Activated T-cell treated with anti-CD3 and anti-CD28 coated beads for 24 hours (primary cell): Measurements from ENCODE around the gene TACR1.
"Not testable (repeated sequence)": the region's sequence is repeated elsewhere in the genome, so short reads cannot be mapped to it uniquely, and the experiment has no call there.

ENCODE experiments used
- DNase-seq: peaks from one replicate; pipeline ENCODE4 v3.0.0-alpha.2; 2020; ENCODE audit warnings: low read depth

Gene TACR1

GRCh38 chr2:75146221-75146605 lies 53.1 kb downstream of the TACR1 start:
- not testable (repeated sequence) for DNase-seq

- no peak for DNase-seq
Observed at GRCh38 chr2:75142081-75142480, 57.2 kb downstream of the TACR1 start.

DNA sequence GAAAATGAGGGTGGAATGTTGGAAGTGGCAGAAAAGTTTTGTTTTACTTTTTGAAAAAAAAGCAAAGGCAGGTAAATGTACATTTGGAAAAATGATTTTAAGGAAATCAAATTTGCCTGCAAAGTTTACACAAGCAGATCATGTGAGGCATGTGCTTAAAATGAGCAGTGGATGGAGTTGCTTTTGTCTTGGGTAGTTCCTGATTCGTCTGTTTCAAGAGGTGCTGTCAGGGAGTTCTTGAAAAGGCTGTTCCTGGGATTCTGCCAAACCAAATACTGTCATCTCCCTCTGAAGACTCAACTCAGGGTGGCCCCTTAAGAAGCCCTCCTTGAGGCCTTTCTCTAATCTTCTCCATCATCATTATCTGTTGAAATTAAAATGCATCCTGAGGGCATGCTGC lies 59.0 kb downstream of the TACR1 start:
- DNase-seq, result no peak

DNA sequence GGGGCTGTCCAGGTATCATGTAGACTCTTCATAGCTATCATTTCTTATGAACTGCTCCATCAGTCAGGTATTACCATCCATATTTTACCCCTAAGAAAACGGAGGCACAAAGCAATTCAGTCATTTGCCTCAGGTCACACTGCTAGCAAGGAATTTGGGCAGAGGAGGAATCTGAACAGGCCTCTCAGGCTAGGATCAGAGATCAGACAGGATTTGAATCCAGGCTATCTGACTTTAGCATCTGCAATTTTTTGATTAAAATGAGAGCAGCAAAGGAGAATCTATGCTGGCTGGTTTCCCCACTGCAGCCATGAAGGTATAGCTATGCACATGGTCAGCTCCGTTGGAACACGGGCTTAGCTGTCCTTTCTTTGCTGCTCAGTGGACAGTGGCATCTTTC lies 60.1 kb downstream of the TACR1 start:
- DNase-seq, result no peak

DNA sequence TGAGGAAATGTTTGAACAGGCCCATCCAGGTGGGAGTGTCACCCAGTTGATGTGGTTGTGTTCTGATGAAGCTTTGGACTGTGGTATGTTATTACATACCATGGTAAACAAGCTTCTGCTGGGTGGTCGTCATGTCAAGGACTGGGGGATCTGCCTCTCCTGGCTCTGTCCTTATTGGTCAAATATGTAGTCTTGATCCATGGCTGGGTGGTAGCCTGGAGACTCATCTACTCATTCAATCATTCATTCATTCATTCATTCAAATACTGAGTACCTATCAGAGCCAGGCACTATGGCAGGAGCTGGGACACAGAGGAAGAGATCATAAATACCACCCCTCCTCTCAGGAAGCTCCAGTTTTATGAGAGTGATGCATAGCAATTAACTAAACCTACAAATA lies 60.8 kb downstream of the TACR1 start:
- no peak for DNase-seq

DNA sequence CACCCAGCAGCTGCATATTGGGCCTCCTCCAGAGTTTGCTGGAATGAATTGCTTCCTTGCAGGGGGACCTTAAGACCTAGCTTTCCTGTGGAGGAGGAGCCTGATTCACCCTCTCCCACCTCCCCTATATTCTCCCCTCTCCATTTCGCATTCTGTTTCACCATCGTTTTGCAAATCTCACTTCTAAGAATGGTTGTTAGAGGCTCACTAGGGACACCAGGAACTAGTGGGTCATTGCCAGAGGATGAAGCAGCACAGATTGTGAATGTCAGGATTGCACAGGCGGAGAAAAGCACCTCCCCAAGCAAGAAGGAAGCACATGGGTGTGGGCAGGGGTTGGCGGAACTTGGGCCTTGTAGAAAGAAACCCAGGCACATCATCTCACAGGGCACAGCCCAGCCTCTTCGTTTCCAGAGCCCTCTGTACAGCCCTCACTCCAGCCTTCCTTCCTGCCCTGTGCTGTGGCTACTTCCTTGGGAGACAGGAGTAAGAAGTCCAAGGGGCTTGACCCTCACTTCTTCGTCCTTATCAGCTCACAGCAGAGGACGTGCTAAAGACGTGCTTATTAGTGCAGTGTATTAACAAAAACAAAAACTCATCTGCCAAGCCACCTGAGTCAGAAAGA lies 63.4 kb downstream of the TACR1 start:
- no peak for DNase-seq

- no peak for DNase-seq
Observed at GRCh38 chr2:75134860-75135259, 64.5 kb downstream of the TACR1 start.

DNA sequence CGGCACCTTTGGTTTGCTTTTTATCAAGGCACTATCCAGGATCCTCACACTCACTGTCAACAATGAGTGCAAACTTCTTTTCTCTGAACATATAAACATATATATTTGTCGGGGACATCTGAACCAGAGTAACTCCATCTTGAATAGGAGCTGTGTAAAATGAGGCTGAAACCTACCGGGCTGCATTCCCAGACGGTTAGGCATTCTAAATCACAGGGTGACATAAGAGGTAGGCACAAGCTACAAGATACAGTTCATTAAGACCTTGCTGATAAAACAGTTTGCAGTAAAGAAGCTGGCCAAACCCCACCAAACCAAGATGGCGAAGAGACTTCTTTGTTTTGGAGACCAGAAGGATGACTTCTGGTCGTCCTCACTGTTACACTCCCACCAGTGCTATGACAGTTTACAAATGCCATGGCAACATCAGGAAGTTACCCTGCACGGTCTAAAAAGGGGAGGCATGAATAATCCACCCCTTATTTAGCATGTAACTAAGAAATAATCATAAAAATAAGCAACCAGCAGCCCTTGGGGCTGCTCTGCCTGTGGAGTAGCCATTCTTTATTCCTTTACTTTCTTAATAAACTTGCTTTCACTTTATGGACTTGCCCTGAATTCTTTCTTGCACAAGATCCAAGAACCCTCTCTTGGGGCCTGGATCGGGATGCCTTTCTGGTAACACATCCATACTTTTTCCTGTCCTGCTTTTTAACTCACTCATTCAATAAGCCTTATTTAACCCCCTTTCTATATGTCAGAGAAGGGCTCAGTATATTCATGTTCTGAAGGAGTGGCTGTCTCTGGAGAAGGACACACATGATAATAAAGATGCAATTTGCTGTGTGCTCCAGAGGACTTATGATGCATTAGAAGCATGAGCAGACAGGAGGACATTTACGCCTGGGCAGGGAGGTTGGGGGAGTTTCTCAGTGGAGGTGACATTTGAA lies 65.4 kb downstream of the TACR1 start:
- DNase-seq, result no peak

DNA sequence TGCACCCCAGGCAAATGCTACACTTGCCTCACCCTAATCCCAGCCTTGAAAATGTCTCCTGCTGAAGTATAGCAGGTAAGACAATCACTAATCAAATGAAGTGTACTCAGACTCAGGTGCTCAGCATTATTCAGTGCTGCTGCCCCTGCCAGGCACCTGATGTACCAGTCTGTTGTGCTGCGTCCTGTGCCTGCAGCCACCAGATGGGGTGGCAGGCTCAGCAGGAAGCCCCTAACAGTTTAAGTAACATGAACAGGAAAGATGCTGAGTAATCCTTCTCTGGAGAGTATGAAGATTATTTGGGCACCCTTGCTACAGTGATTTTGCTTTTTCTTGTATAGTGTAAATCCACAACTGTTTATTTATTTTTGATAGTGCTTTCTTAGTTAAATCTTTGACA lies 69.1 kb downstream of the TACR1 start:
- DNase-seq, result no peak

- no peak for DNase-seq
Observed at GRCh38 chr2:75123876-75124275, 75.4 kb downstream of the TACR1 start.

GRCh38 chr2:75113231-75113869 lies 86.0 kb downstream of the TACR1 start:
- no peak for DNase-seq

GRCh38 chr2:75108937-75109482 lies 90.3 kb downstream of the TACR1 start:
- DNase-seq, result no peak

DNA sequence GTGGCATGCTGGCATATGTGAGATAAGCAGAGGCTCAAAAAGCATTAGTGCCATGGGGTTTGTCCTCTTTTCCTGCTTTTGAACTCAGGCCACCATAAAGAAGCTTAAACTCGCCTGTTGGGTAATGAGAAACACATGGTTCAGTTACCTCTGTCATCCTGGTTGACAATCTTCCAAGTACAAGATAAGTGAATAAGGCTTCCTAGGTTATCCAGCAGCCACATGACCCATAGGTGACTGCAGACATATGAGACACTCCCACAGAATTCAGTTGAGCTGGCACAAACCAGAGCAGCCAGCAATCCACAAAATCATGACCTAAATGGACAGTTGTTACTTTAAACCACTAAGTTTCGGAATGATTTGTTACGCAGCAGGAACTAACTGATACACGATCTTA lies 97.3 kb downstream of the TACR1 start:
- no peak for DNase-seq

DNA sequence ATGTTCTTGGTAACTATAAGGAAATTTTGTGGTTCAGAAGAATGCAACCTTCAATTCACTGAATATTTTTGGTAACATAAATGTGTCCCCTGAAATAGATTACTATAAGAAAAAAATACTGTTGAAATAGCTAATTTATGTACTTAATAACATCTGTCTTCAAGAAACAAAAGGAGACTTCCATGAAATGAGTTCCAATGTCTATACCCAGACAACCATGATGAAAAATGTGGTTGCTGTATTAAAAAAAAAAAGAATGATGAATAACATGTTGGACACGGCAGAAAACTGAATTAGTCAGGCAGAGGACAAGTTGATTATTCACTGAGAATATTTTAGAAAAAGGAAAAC lies 98.5 kb downstream of the TACR1 start:
- DNase-seq, result no peak

DNA sequence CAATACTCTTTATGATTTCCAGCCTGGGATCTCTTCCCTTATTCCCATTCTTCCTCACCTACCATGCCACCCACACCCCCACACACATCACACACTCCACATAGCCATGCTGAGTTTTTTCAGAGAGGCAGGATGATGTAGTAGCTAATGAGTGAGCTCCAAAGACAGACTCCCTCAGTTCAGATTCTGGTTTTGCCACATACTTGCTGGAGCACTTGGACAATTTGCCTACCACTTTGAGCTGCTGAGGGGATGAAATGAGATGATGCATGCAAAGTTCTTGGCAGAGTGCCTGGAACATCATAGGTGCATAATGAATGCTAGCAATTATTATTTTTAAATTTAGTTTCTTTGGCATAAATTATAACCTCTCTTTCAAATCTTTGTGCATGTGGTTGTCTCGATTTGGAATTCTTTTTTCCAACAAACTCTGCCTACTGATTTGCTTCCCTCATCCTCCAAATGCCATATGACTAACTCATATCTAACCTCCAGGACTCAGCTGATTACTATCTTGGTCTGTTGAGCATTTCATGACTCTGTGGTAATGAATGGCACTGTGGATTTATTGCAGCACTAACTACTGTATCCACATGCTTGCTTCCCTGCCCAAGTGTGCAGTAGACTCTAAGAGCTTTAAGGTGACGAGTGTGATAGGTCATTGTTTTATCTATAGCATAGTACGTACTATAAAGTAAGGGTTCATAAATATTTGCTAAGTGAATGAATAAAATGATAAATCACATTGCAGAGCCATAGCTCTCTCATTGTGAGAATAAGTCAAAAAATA lies 99.1 kb downstream of the TACR1 start:
- DNase-seq, result no peak

DNA sequence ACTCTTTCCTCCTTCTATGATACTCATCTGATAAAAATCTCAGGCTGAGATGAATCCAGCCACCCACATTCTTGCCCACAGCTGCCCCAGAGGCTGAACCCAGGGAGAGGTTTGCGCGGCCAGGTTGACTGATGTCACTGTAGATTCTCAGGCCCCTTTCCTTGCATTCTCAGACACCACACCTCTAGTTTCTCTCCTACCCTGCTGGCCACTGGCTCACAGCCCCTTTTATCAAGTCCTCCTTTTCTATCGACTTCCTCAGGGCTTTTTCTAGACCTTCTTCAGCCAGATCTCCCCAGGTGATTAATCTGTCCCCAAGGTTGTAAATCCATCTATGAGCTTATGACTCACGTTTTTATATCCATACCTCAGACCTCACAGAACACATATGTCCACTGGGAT lies 99.8 kb downstream of the TACR1 start:
- DNase-seq, result no peak

DNA sequence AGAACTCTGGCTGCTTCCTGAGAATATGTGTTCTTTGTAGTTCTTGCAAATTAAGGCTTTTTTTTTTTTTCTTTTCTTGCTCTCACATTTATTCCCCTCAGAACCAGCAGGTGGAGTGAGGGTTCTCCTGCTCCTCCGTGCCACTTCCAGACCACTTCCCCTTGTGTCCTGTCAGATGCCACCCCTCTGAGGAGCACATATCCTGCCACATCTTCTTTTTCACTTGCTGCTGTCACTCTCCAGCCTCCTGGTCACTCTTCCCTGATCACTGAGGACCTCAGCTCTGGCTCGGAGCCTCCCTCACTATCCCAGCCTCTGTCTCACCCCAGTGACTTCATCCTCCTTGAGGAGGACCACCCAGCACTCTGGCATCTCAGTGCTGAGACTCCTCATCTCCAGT lies 100.5 kb downstream of the TACR1 start:
- no peak for DNase-seq

GRCh38 chr2:75097831-75098230 lies 101.5 kb downstream of the TACR1 start:
- no peak for DNase-seq

GRCh38 chr2:75094405-75094804 lies 104.9 kb downstream of the TACR1 start:
- DNase-seq, result no peak

DNA sequence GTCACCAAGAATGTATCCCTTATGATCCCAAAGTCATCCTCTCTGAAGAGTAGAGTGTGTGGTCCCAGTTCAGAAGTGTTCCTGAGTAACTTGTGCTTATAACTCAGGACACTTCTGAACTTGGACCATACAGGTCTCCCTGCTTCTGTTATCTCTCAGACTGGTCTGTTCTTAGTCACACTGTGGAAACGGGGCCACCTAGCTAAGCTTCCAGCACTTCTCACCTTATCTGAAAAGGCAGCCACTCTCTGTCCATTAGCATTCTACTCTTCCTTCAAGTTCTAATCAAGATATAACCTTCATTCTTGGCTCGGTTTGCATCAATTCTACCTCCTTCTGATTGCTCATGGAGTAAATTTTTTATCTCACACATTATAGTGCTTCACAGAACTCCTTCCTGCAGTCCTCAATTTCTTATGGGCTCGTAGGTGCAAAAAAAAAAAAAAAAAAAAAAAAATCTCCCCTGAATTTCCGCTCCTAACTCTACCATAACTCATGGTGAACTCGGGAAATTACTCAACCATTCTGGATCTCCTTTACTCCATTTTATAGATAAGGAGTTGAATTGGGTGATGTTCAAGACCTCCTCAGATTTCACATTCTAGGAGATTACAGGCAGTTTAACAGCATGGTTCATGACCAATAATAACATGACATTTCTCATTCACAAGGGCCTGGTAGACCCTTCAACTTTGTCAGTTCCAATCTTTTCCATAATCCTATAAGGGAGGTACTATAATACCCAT lies 108.4 kb downstream of the TACR1 start:
- no peak for DNase-seq

- DNase-seq, result no peak
Observed at GRCh38 chr2:75089471-75089870, 109.8 kb downstream of the TACR1 start.
